ENCODE data around the gene C6. TPM values are rescaled to one million over a fixed set of nuclear protein-coding genes. Genes with fewer than 3 reads are reported as not detected.

Gene C6
- polyA plus RNA-seq, 1 donor (not counting 4 experiments of a cell fraction or from before 2014, with no cell fraction given), result not detected

DNA sequence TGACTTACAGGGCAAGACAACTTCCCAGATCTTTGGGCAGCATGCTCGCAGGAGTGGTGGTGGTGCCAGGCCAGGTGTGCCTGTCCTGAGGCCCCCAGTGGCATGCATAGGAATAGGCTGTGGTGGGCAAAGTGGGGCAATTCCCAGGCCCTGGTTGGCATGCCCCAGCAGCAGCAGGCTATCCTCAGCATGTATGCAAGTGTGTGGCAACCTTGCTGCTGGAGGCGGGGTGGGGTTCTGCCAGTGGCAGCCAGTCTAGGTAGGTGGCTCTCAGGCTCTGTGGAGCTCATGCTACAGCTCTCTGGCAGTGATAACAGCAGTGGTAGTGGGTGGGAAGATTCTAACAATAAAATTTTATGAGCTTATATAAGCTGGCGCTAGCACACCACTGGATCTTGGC is 27.7 kb upstream of the C6 start:
- Histone ChIP-seq H3K9ac (ENCODE audit: control insufficient read depth, extremely low read depth, insufficient read depth, low read length) (no peak overlapping the region), H3K27me3 (ENCODE audit: control insufficient read depth, extremely low read depth, insufficient read depth, low read length) (no peaks in the 10 kb centered on the region), H3K27ac (ENCODE audit: control insufficient read depth, insufficient read depth, low read length) (no peak overlapping the region), H3K79me2 (ENCODE audit: control insufficient read depth, insufficient read depth, low read length) (no peaks in the 10 kb centered on the region), H4K20me1 (ENCODE audit: control insufficient read depth, extremely low read depth, insufficient read depth, low read length) (no peaks in the 10 kb centered on the region), H3K9me1 (ENCODE audit: control insufficient read depth, extremely low read depth, insufficient read depth, low read length) (no peaks in the 10 kb centered on the region), H3K4me2 (ENCODE audit: control insufficient read depth, extremely low read depth, insufficient read depth, low read depth, low read length) (no peak overlapping the region), H3K36me3 (ENCODE audit: control insufficient read depth in 2 of 2, extremely low read depth in 1 of 2, insufficient read depth in 2 of 2, low read length in 2 of 2) (no peaks in the 10 kb centered on the region), H3K9me3 (ENCODE audit: control insufficient read depth, low read depth, low read length) (peaks cover 2% of the 10 kb centered on the region), H2AFZ (ENCODE audit: control insufficient read depth, low read length) (no peak overlapping the region), H3K4me3 (ENCODE audit: control insufficient read depth in 2 of 3, extremely low read depth in 1 of 3, insufficient read depth in 2 of 3, low read depth in 1 of 3, low read length in 3 of 3) (no peak overlapping the region), H3K4me1 (ENCODE audit: control insufficient read depth, extremely low read depth, insufficient read depth, low read length) (no peaks in the 10 kb centered on the region)
- dilution Hi-C loops (cut with MboI; ENCODE audit: extremely low pct_ligation_motif_present, low sequenced_read_pairs), result no loop called here
- DNase-seq (ENCODE audit: low read depth, low spot score), result no peak
- FAIRE-seq, result no peak
- TF ChIP-seq EZH2 (IDR thresholded peaks at IDR 0.05; ENCODE audit: low read length), result no peak
- TF ChIP-seq, protein P1, sequence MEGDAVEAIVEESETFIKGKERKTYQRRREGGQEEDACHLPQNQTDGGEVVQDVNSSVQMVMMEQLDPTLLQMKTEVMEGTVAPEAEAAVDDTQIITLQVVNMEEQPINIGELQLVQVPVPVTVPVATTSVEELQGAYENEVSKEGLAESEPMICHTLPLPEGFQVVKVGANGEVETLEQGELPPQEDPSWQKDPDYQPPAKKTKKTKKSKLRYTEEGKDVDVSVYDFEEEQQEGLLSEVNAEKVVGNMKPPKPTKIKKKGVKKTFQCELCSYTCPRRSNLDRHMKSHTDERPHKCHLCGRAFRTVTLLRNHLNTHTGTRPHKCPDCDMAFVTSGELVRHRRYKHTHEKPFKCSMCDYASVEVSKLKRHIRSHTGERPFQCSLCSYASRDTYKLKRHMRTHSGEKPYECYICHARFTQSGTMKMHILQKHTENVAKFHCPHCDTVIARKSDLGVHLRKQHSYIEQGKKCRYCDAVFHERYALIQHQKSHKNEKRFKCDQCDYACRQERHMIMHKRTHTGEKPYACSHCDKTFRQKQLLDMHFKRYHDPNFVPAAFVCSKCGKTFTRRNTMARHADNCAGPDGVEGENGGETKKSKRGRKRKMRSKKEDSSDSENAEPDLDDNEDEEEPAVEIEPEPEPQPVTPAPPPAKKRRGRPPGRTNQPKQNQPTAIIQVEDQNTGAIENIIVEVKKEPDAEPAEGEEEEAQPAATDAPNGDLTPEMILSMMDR (optimal IDR thresholded peaks at IDR 0.05 in 1 of 3, IDR thresholded peaks at IDR 0.05 in 1 of 3, conservative IDR thresholded peaks at IDR 0.05 in 1 of 3; ENCODE audit: extremely low read depth in 1 of 3, insufficient read depth in 2 of 3, low read length in 3 of 3), result no peak

GRCh38 chr5:41240390-41240789 is 27.1 kb upstream of the C6 start:
- H3K4me2 ChIP-seq (ENCODE audit: control insufficient read depth, extremely low read depth, insufficient read depth, low read depth, low read length), result no peak overlapping the region
- no peak overlapping the region for H3K27ac ChIP-seq (ENCODE audit: control insufficient read depth, insufficient read depth, low read length)
- no peaks in the 10 kb centered on the region for H3K27me3 ChIP-seq (ENCODE audit: control insufficient read depth, extremely low read depth, insufficient read depth, low read length)
- H3K9ac ChIP-seq (ENCODE audit: control insufficient read depth, extremely low read depth, insufficient read depth, low read length), result no peak overlapping the region
- H3K79me2 ChIP-seq (ENCODE audit: control insufficient read depth, insufficient read depth, low read length), result no peaks in the 10 kb centered on the region
- H3K9me1 ChIP-seq (ENCODE audit: control insufficient read depth, extremely low read depth, insufficient read depth, low read length), result no peaks in the 10 kb centered on the region
- dilution Hi-C loops (cut with MboI; ENCODE audit: extremely low pct_ligation_motif_present, low sequenced_read_pairs), result no loop called here
- no peaks in the 10 kb centered on the region for H3K4me1 ChIP-seq (ENCODE audit: control insufficient read depth, extremely low read depth, insufficient read depth, low read length)
- TF ChIP-seq, protein P1 (optimal IDR thresholded peaks at IDR 0.05 in 1 of 3, IDR thresholded peaks at IDR 0.05 in 1 of 3, conservative IDR thresholded peaks at IDR 0.05 in 1 of 3; ENCODE audit: extremely low read depth in 1 of 3, insufficient read depth in 2 of 3, low read length in 3 of 3), result no peak
- no peak for TF ChIP-seq EZH2 (IDR thresholded peaks at IDR 0.05; ENCODE audit: low read length)
- H4K20me1 ChIP-seq (ENCODE audit: control insufficient read depth, extremely low read depth, insufficient read depth, low read length), result no peaks in the 10 kb centered on the region
- H3K36me3 ChIP-seq (ENCODE audit: control insufficient read depth in 2 of 2, extremely low read depth in 1 of 2, insufficient read depth in 2 of 2, low read length in 2 of 2), result no peaks in the 10 kb centered on the region
- no peak for DNase-seq (ENCODE audit: low read depth, low spot score)
- H3K4me3 ChIP-seq (ENCODE audit: control insufficient read depth in 2 of 3, extremely low read depth in 1 of 3, insufficient read depth in 2 of 3, low read depth in 1 of 3, low read length in 3 of 3), result no peak overlapping the region
- H3K9me3 ChIP-seq (ENCODE audit: control insufficient read depth, low read depth, low read length), result peaks cover 2% of the 10 kb centered on the region
- H2AFZ ChIP-seq (ENCODE audit: control insufficient read depth, low read length), result no peak overlapping the region
- FAIRE-seq, result no peak

Data from keratinocyte (primary cell).